HEK293 (cell line): Measurements from ENCODE around the gene ATP8A2.
A peak's percentile ranks its signal among the peaks of the same experiment; 100 is the strongest.

Experiments
- CTCF ChIA-PET: fragments of 350-600 bp; formaldehyde crosslinking; extraction: SDS; loops from one replicate; lab custom pipeline; 2021; ENCODE audit warnings: antibody characterized with exemption; lab: Yijun Ruan, JAX
- POLR2A ChIA-PET: fragments of 300-600 bp; formaldehyde crosslinking; extraction: SDS; loops from one replicate; lab custom pipeline; 2020; ENCODE audit warnings: antibody characterized with exemption, inconsistent platforms; lab: Yijun Ruan, JAX
- H3K27ac ChIP-seq: fragments of 200-500 bp; sonication (Bioruptor generic); 2 replicates; pipeline ENCODE4 v1.5.1; 2014; ENCODE audit warnings: low read depth, low read length, control low read depth, inconsistent platforms; ENCODE audit errors: extremely low read depth
- H3K36me3 ChIP-seq, 2 experiments: fragments of 200-500 bp in 1 of 2; sonication (Bioruptor generic) in 1 of 2; 1 replicate in 1 of 2; 2 replicates in 1 of 2; pipeline ENCODE4 v1.5.1; 2014 to 2017; ENCODE audit warnings: inconsistent platforms in 2 of 2, low read length in 2 of 2; ENCODE audit not compliant: control insufficient read depth in 2 of 2, insufficient read depth in 1 of 2
- H3K4me1 ChIP-seq: fragments of 200-500 bp; sonication (Bioruptor generic); 2 replicates; pipeline ENCODE4 v1.5.1; 2014; ENCODE audit warnings: mild to moderate bottlenecking, low read length, inconsistent platforms; ENCODE audit not compliant: control insufficient read depth, insufficient read depth
- H3K4me3 ChIP-seq: 2 replicates; pipeline ENCODE4 v1.5.1; 2011; ENCODE audit warnings: low read depth, mild to moderate bottlenecking, control low read depth, low read length, moderate library complexity
- H3K9me3 ChIP-seq: fragments of 200-500 bp; sonication (Bioruptor generic); 2 replicates; pipeline ENCODE4 v1.5.1; 2014; ENCODE audit warnings: low read depth, low read length, inconsistent platforms; ENCODE audit not compliant: control insufficient read depth, insufficient read depth
- KLF16 ChIP-seq: fragments of 450-650 bp; formaldehyde crosslinking; IDR thresholded peaks from 2 replicates; pipeline ENCODE4 v1.5.1; 2017; ENCODE audit warnings: missing biosample characterization, missing genetic modification characterization
- KLF8 ChIP-seq: fragments of 450-650 bp; formaldehyde crosslinking; IDR thresholded peaks from 2 replicates; pipeline ENCODE4 v1.5.1; 2016; ENCODE audit warnings: missing biosample characterization, missing genetic modification characterization
- PRDM1 ChIP-seq: fragments of 450-650 bp; formaldehyde crosslinking; IDR thresholded peaks from 2 replicates; pipeline ENCODE4; 2016; ENCODE audit warnings: missing biosample characterization, missing genetic modification characterization
- PRDM10 ChIP-seq: fragments of 450-650 bp; formaldehyde crosslinking; IDR thresholded peaks from 2 replicates; pipeline ENCODE4 v1.5.1; 2016; ENCODE audit warnings: missing biosample characterization, missing genetic modification characterization
- YY1 ChIP-seq: fragments of 450-650 bp; formaldehyde crosslinking; IDR thresholded peaks from 2 replicates; pipeline ENCODE4 v1.5.1; 2018; ENCODE audit warnings: missing biosample characterization, missing genetic modification characterization
- ZBTB48 ChIP-seq: fragments of 450-650 bp; formaldehyde crosslinking; IDR thresholded peaks from 2 replicates; pipeline ENCODE4 v1.5.1; 2016; ENCODE audit warnings: missing biosample characterization, missing genetic modification characterization
- ZIC2 ChIP-seq: fragments of 450-650 bp; formaldehyde crosslinking; IDR thresholded peaks from 2 replicates; pipeline ENCODE4 v1.5.1; 2016; ENCODE audit warnings: missing biosample characterization, missing genetic modification characterization
- ZNF146 ChIP-seq: fragments of 450-650 bp; formaldehyde crosslinking; IDR thresholded peaks from 2 replicates; pipeline ENCODE4 v1.5.1; 2016; ENCODE audit warnings: missing biosample characterization, missing genetic modification characterization
- ZNF155 ChIP-seq: fragments of 450-650 bp; formaldehyde crosslinking; IDR thresholded peaks from 2 replicates; pipeline ENCODE4 v1.5.1; 2016; ENCODE audit warnings: missing biosample characterization, missing genetic modification characterization
- ZNF169 ChIP-seq: fragments of 450-650 bp; formaldehyde crosslinking; IDR thresholded peaks from 2 replicates; pipeline ENCODE4 v1.5.1; 2016; ENCODE audit warnings: missing biosample characterization, missing genetic modification characterization
- ZNF175 ChIP-seq: fragments of 450-650 bp; formaldehyde crosslinking; IDR thresholded peaks from 2 replicates; pipeline ENCODE4 v1.5.1; 2016; ENCODE audit warnings: missing biosample characterization, missing genetic modification characterization
- ZNF202 ChIP-seq: fragments of 450-650 bp; formaldehyde crosslinking; IDR thresholded peaks from 2 replicates; pipeline ENCODE4 v1.5.1; 2016; ENCODE audit warnings: missing biosample characterization, missing genetic modification characterization, borderline replicate concordance
- ZNF280D ChIP-seq: fragments of 450-650 bp; formaldehyde crosslinking; IDR thresholded peaks from 2 replicates; pipeline ENCODE4 v1.5.1; 2016; ENCODE audit warnings: missing biosample characterization, missing genetic modification characterization
- ZNF600 ChIP-seq: fragments of 450-650 bp; formaldehyde crosslinking; IDR thresholded peaks from 2 replicates; pipeline ENCODE4 v1.5.1; 2016; ENCODE audit warnings: missing biosample characterization, missing genetic modification characterization
- ZNF621 ChIP-seq: fragments of 450-650 bp; formaldehyde crosslinking; IDR thresholded peaks from 2 replicates; pipeline ENCODE4 v1.5.1; 2017; ENCODE audit warnings: missing biosample characterization, missing genetic modification characterization
- ZNF626 ChIP-seq: fragments of 450-650 bp; sonication (Bioruptor Pico); formaldehyde crosslinking; IDR thresholded peaks from 2 replicates; pipeline ENCODE4 v1.5.1; 2018; ENCODE audit warnings: missing biosample characterization, missing genetic modification characterization, inconsistent platforms
- ZNF654 ChIP-seq: fragments of 450-650 bp; formaldehyde crosslinking; IDR thresholded peaks from 2 replicates; pipeline ENCODE4 v1.5.1; 2016; ENCODE audit warnings: low read depth, missing biosample characterization, missing genetic modification characterization
- ZNF768 ChIP-seq: fragments of 450-650 bp; formaldehyde crosslinking; IDR thresholded peaks from 2 replicates; pipeline ENCODE4 v1.5.1; 2018; ENCODE audit warnings: missing biosample characterization, mild to moderate bottlenecking, missing genetic modification characterization
- ZNF792 ChIP-seq: fragments of 450-650 bp; formaldehyde crosslinking; IDR thresholded peaks from 2 replicates; pipeline ENCODE4 v1.5.1; 2016; ENCODE audit warnings: missing biosample characterization, missing genetic modification characterization
- ZNF837 ChIP-seq: fragments of 450-650 bp; formaldehyde crosslinking; IDR thresholded peaks from 2 replicates; pipeline ENCODE4 v1.5.1; 2016; ENCODE audit warnings: missing biosample characterization, missing genetic modification characterization
- TF ChIP-seq, protein P1 (sequence below): fragments of 450-650 bp; formaldehyde crosslinking; IDR thresholded peaks from 2 replicates; pipeline ENCODE4 v1.5.1; 2016; ENCODE audit warnings: missing biosample characterization, missing genetic modification characterization, borderline replicate concordance

ATP8A2 gene

GRCh38 chr13:25371875-25372283 is at the start of gene ATP8A2:
TSS of gene ATP8A2 (plus strand) at chr13:25371974. CDS start at chr13:25372213, 239 bp downstream.
- H3K27ac ChIP-seq: no peak within 1 kb of the TSS
- TF ChIP-seq ZNF146 (tag by site-specific recombination): no peak
- TF ChIP-seq, protein P1, sequence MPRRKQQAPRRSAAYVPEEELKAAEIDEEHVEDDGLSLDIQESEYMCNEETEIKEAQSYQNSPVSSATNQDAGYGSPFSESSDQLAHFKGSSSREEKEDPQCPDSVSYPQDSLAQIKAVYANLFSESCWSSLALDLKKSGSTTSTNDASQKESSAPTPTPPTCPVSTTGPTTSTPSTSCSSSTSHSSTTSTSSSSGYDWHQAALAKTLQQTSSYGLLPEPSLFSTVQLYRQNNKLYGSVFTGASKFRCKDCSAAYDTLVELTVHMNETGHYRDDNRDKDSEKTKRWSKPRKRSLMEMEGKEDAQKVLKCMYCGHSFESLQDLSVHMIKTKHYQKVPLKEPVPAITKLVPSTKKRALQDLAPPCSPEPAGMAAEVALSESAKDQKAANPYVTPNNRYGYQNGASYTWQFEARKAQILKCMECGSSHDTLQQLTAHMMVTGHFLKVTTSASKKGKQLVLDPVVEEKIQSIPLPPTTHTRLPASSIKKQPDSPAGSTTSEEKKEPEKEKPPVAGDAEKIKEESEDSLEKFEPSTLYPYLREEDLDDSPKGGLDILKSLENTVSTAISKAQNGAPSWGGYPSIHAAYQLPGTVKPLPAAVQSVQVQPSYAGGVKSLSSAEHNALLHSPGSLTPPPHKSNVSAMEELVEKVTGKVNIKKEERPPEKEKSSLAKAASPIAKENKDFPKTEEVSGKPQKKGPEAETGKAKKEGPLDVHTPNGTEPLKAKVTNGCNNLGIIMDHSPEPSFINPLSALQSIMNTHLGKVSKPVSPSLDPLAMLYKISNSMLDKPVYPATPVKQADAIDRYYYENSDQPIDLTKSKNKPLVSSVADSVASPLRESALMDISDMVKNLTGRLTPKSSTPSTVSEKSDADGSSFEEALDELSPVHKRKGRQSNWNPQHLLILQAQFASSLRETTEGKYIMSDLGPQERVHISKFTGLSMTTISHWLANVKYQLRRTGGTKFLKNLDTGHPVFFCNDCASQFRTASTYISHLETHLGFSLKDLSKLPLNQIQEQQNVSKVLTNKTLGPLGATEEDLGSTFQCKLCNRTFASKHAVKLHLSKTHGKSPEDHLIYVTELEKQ: no peak
- no peak for TF ChIP-seq ZNF202 (tag by site-specific recombination)
- TF ChIP-seq KLF8 (tag by site-specific recombination): 0 out of 2 replicates have a peak, but pooled peaks have one; percentile 19
- TF ChIP-seq ZNF654 (tag by site-specific recombination): no peak
- no peak for TF ChIP-seq ZNF626 (tag by site-specific recombination)
- TF ChIP-seq ZNF621 (tag by site-specific recombination): no peak
- no peak for TF ChIP-seq ZIC2
- no peak for TF ChIP-seq ZNF155 (tag by site-specific recombination)
- TF ChIP-seq, all 188 proteins: peak for 1
- Histone ChIP-seq H3K4me1 (no peaks in the 10 kb centered on the region; the same call in 1 of the 2 replicates), H3K36me3 (no peaks in the 10 kb centered on the region), H3K4me3 (peak within 1 kb of the TSS; percentile 53), H3K9me3 (no peaks in the 10 kb centered on the region)
- ChIA-PET CTCF (interaction anchor here (0.7 kb wide), 1 partner anchor 125 kb away, joined by 4 read pairs; no protein-coding TSS in a partner anchor), POLR2A (no interaction called here)

- Histone ChIP-seq H3K9me3 (no peaks in the 10 kb centered on the region), H3K4me3 (no peak overlapping the region), H3K36me3 (peaks cover 68 to 92% of the 10 kb centered on the region in 2 experiments), H3K27ac (no peak overlapping the region), H3K4me1 (no peaks in the 10 kb centered on the region)
- ChIA-PET CTCF (interaction anchor here (0.5 kb wide), 1 partner anchor 51 kb away, joined by 3 read pairs; no protein-coding TSS in a partner anchor), POLR2A (no interaction called here)
- TF ChIP-seq ZNF654 (tag by site-specific recombination) (no peak), PRDM10 (no peak), KLF16 (tag by site-specific recombination) (no peak), ZNF175 (no peak), PRDM1 (tag by site-specific recombination) (no peak), ZNF768 (tag by site-specific recombination) (no peak), ZNF600 (tag by site-specific recombination) (no peak), ZNF837 (no peak), ZNF169 (no peak), YY1 (tag by site-specific recombination) (no peak), ZNF280D (tag by site-specific recombination) (no peak), ZBTB48 (tag by site-specific recombination) (no peak), ZNF792 (tag by site-specific recombination) (no peak)
- TF ChIP-seq, protein P1: no peak
These were observed 47.7 kb upstream of the ATP8A2 start for GRCh38 chr13:25324100-25324499.
